ENCODE results near the gene MPC1. TPM values are rescaled to one million over a fixed set of nuclear protein-coding genes. Genes with fewer than 3 reads are reported as not detected.
A peak's percentile ranks its signal among the peaks of the same experiment; 100 is the strongest.

Gene MPC1
- total RNA-seq, 6 experiments from 2014 or later, result 102 to 298 (median 180) TPM

GRCh38 chr6:166331503-166332415 lies 51.0 kb downstream of the MPC1 start:
- ATAC-seq, result no peak
- Histone ChIP-seq H3K4me3 (no peak overlapping the region), H3K4me1 (peaks cover 0 to 15% (median 7%) of the 10 kb centered on the region in 4 donors), H3K9me3 (no peaks in the 10 kb centered on the region), H3K36me3 (peaks cover 0 to 31% (median 2%) of the 10 kb centered on the region in 4 donors), H3K27me3 (no peaks in the 10 kb centered on the region), H3K27ac (no peak overlapping the region)
- TF ChIP-seq CTCF (IDR thresholded peaks at IDR 0.05), result no peak
- no peak for TF ChIP-seq POLR2A (IDR thresholded peaks at IDR 0.05)
- no peak for DNase-seq
- intact Hi-C loops (cut with DNase I), result no loop called here
- 73% methylated on average over 12 of the region's 13 CpGs for WGBS (ENCODE audit: insufficient coverage, low coverage, low lambda C conversion rate, missing lambda C conversion rate)

- peaks cover 0 to 15% (median 7%) of the 10 kb centered on the region in 4 donors for H3K4me1 ChIP-seq
Measured at GRCh38 chr6:166330612-166331011, 52.1 kb downstream of the MPC1 start.

GRCh38 chr6:166325383-166326042 lies 57.2 kb downstream of the MPC1 start:
- WGBS (ENCODE audit: insufficient coverage, low coverage, low lambda C conversion rate, missing lambda C conversion rate), result 81% methylated on average over 4 of the region's 6 CpGs
- Histone ChIP-seq H3K9me3 (no peaks in the 10 kb centered on the region), H3K4me1 (peaks cover 0 to 13% (median 5%) of the 10 kb centered on the region in 4 donors), H3K27ac (no peak overlapping the region), H3K36me3 (peaks cover 0 to 52% (median 9%) of the 10 kb centered on the region in 4 donors), H3K4me3 (no peak overlapping the region), H3K27me3 (no peaks in the 10 kb centered on the region)
- no peak for TF ChIP-seq POLR2A (IDR thresholded peaks at IDR 0.05)
- intact Hi-C loops (cut with DNase I), result no loop called here
- ATAC-seq (no peak), DNase-seq (no peak)

More at GRCh38 chr6:166330612-166331011, 52.1 kb downstream of the MPC1 start:
- ATAC-seq (peak; percentile 96 to 99 (median 98)), DNase-seq (peak; percentile 83 to 94 (median 86))
- H3K27ac ChIP-seq, result no peak overlapping the region
- WGBS (ENCODE audit: insufficient coverage, low coverage, low lambda C conversion rate, missing lambda C conversion rate), result 20% methylated on average over 5 of the region's 11 CpGs
- TF ChIP-seq POLR2A (IDR thresholded peaks at IDR 0.05), result no peak
- peak; percentile 25 to 56 (median 42) for TF ChIP-seq CTCF (IDR thresholded peaks at IDR 0.05)
- no peaks in the 10 kb centered on the region for H3K27me3 ChIP-seq
- intact Hi-C loops (cut with DNase I), result no loop called here
- no peak overlapping the region for H3K4me3 ChIP-seq
- H3K36me3 ChIP-seq, result peaks cover 0 to 29% (median under 1%) of the 10 kb centered on the region in 4 donors
- no peaks in the 10 kb centered on the region for H3K9me3 ChIP-seq

- H3K4me3 ChIP-seq, result no peak overlapping the region
- TF ChIP-seq CTCF (IDR thresholded peaks at IDR 0.05), result no peak
- TF ChIP-seq POLR2A (IDR thresholded peaks at IDR 0.05), result no peak
- H3K9me3 ChIP-seq, result no peaks in the 10 kb centered on the region
- peaks cover 0 to 48% (median 9%) of the 10 kb centered on the region in 4 donors for H3K36me3 ChIP-seq
- no peaks in the 10 kb centered on the region for H3K27me3 ChIP-seq
- no peak overlapping the region for H3K27ac ChIP-seq
- ATAC-seq (no peak), DNase-seq (no peak)
- 81% methylated on average over 4 of the region's 5 CpGs for WGBS (ENCODE audit: insufficient coverage, low coverage, low lambda C conversion rate, missing lambda C conversion rate)
- intact Hi-C loops (cut with DNase I), result no loop called here
- H3K4me1 ChIP-seq, result no peaks in the 10 kb centered on the region
Measured at GRCh38 chr6:166323395-166323794, 59.3 kb downstream of the MPC1 start.

Measured in right lobe of liver (tissue), 6 donors.